ENCODE results near the gene LRRC3C. TPM values are rescaled to one million over a fixed set of nuclear protein-coding genes. Genes with fewer than 3 reads are reported as not detected.

The LRRC3C gene
- total RNA-seq, 3 donors from 2014 or later, result not detected

- intact Hi-C loops (cut with DNase I, micrococcal nuclease), result no loop called here
- ATAC-seq (no peak), DNase-seq (no peak)
- no peak overlapping the region for H3K4me3 ChIP-seq
- no peaks in the 10 kb centered on the region for H3K9me3 ChIP-seq
- no peaks in the 10 kb centered on the region for H3K36me3 ChIP-seq (ENCODE audit: low read depth)
- TF ChIP-seq CTCF (IDR thresholded peaks at IDR 0.05), result no peak
- H3K4me1 ChIP-seq (ENCODE audit: low read depth), result peaks cover 9% of the 10 kb centered on the region
These were observed 28.2 kb downstream of the LRRC3C start for GRCh38 chr17:39955726-39956225.

GRCh38 chr17:39960524-39961041 lies 33.1 kb downstream of the LRRC3C start:
- ATAC-seq (peak; percentile 74), DNase-seq (peak in 1 of 3 donors; percentile 41)
- no peak for TF ChIP-seq CTCF (IDR thresholded peaks at IDR 0.05)
- intact Hi-C loops (cut with DNase I, micrococcal nuclease), result no loop called here
- H3K9me3 ChIP-seq, result no peaks in the 10 kb centered on the region
- no peaks in the 10 kb centered on the region for H3K36me3 ChIP-seq (ENCODE audit: low read depth)
- peaks cover 9% of the 10 kb centered on the region for H3K4me1 ChIP-seq (ENCODE audit: low read depth)
- H3K4me3 ChIP-seq, result no peak overlapping the region

- DNase-seq (no peak), ATAC-seq (no peak)
- no peak for TF ChIP-seq CTCF (IDR thresholded peaks at IDR 0.05)
- no peaks in the 10 kb centered on the region for H3K9me3 ChIP-seq
- H3K4me3 ChIP-seq, result no peak within 1 kb of the TSS
- no peaks in the 10 kb centered on the region for H3K36me3 ChIP-seq (ENCODE audit: low read depth)
- intact Hi-C loops (cut with DNase I, micrococcal nuclease), result no loop called here
- peaks cover 9% of the 10 kb centered on the region for H3K4me1 ChIP-seq (ENCODE audit: low read depth)
These were observed 35.2 kb downstream of the LRRC3C start, which contains the start of gene GSDMA for GRCh38 chr17:39962642-39963220. TSS of gene GSDMA (plus strand) at chr17:39963004. CDS start at chr17:39965688, 2,684 bp downstream.

- no peak for DNase-seq
- ATAC-seq, result peak; percentile 26
- intact Hi-C loops (cut with DNase I, micrococcal nuclease), result no loop called here
These were observed 36.3 kb downstream of the LRRC3C start for GRCh38 chr17:39963829-39964228.

GRCh38 chr17:39965017-39965699 lies 37.6 kb downstream of the LRRC3C start:
- Histone ChIP-seq H3K36me3 (ENCODE audit: low read depth) (no peaks in the 10 kb centered on the region), H3K4me1 (ENCODE audit: low read depth) (peaks cover 10% of the 10 kb centered on the region), H3K4me3 (no peak overlapping the region), H3K9me3 (no peaks in the 10 kb centered on the region)
- intact Hi-C loops (cut with DNase I, micrococcal nuclease), result no loop called here
- DNase-seq, result no peak
- no peak for ATAC-seq
- no peak for TF ChIP-seq CTCF (IDR thresholded peaks at IDR 0.05)

More at GRCh38 chr17:39963829-39964228, 36.3 kb downstream of the LRRC3C start:
- H3K36me3 ChIP-seq (ENCODE audit: low read depth), result no peaks in the 10 kb centered on the region
- no peak overlapping the region for H3K4me3 ChIP-seq
- no peak for TF ChIP-seq CTCF (IDR thresholded peaks at IDR 0.05)
- H3K9me3 ChIP-seq, result no peaks in the 10 kb centered on the region
- H3K4me1 ChIP-seq (ENCODE audit: low read depth), result peaks cover 8% of the 10 kb centered on the region

Data from mucosa of descending colon (tissue), 3 donors.